OCI-LY1 (cell line): ENCODE measurements around the gene CTNNA2.

ENCODE experiments used
- H2AFZ ChIP-seq: fragments of 200-600 bp; sonication (generic), shearing (Covaris generic); 2 replicates; pipeline ENCODE4 v1.6.0; 2014; ENCODE audit warnings: antibody characterized with exemption, mild to moderate bottlenecking, low read length
- H3F3A ChIP-seq: fragments of 200-600 bp; sonication (generic), shearing (Covaris generic); 2 replicates; pipeline ENCODE4 v1.6.0; 2014; ENCODE audit warnings: mild to moderate bottlenecking, antibody characterized with exemption, low read length, moderate library complexity; ENCODE audit not compliant: insufficient read depth
- H3K27ac ChIP-seq: fragments of 200-600 bp; sonication (generic); 2 replicates; pipeline ENCODE4 v1.5.1; 2014; ENCODE audit warnings: low read length, mixed run types, mild to moderate bottlenecking, low read depth; ENCODE audit not compliant: poor library complexity, severe bottlenecking
- H3K27me3 ChIP-seq: fragments of 200-600 bp; sonication (generic); 2 replicates; pipeline ENCODE4 v1.6.0; 2014; ENCODE audit warnings: antibody characterized with exemption, mild to moderate bottlenecking, low read length, moderate library complexity; ENCODE audit not compliant: insufficient read depth
- H3K36me3 ChIP-seq: fragments of 200-600 bp; sonication (generic); 2 replicates; pipeline ENCODE4 v1.6.1; 2014; ENCODE audit warnings: mild to moderate bottlenecking, antibody characterized with exemption, low read length, moderate library complexity, mixed read lengths; ENCODE audit not compliant: insufficient read depth
- H3K4me1 ChIP-seq: fragments of 200-600 bp; sonication (generic); 2 replicates; pipeline ENCODE4 v1.5.1; 2014; ENCODE audit warnings: mild to moderate bottlenecking, low read length, moderate library complexity; ENCODE audit not compliant: insufficient read depth, severe bottlenecking
- H3K4me2 ChIP-seq: fragments of 200-600 bp; sonication (generic), shearing (Covaris generic); 2 replicates; pipeline ENCODE4 v1.6.1; 2014; ENCODE audit warnings: low read length
- H3K4me3 ChIP-seq: fragments of 200-600 bp; sonication (generic); 2 replicates; pipeline ENCODE4 v1.5.1; 2014; ENCODE audit warnings: low read length, low read depth, mild to moderate bottlenecking, mixed read lengths; ENCODE audit not compliant: poor library complexity, severe bottlenecking
- H3K79me2 ChIP-seq: fragments of 200-600 bp; shearing (Covaris generic); 2 replicates; pipeline ENCODE4 v1.6.1; 2016; ENCODE audit warnings: mixed run types, low read length, mixed read lengths; ENCODE audit not compliant: insufficient read depth
- H3K9ac ChIP-seq: fragments of 200-600 bp; sonication (generic), shearing (Covaris generic); 2 replicates; pipeline ENCODE4 v1.6.1; 2014; ENCODE audit warnings: mild to moderate bottlenecking, low read length, mixed read lengths
- H3K9me2 ChIP-seq: fragments of 200-600 bp; sonication (generic), shearing (Covaris generic); 2 replicates; pipeline ENCODE4 v1.6.1; 2014; ENCODE audit warnings: low read depth, mild to moderate bottlenecking, low read length, mixed read lengths
- H3K9me3 ChIP-seq: fragments of 200-600 bp; shearing (Covaris generic); 2 replicates; pipeline ENCODE4 v1.6.1; 2014; ENCODE audit warnings: low read length, mixed read lengths
- H4K20me1 ChIP-seq: fragments of 200-600 bp; sonication (generic), shearing (Covaris generic); 2 replicates; pipeline ENCODE4 v1.6.0; 2016; ENCODE audit warnings: mild to moderate bottlenecking, low read length; ENCODE audit not compliant: insufficient read depth
- CTCF ChIP-seq: fragments of 200-600 bp; sonication (generic), shearing (Covaris generic); IDR thresholded peaks from 2 replicates; pipeline ENCODE4 v1.5.1; 2017; ENCODE audit warnings: mild to moderate bottlenecking, antibody characterized with exemption, low read length, moderate library complexity, mixed read lengths
- EZH2 ChIP-seq: fragments of 200-600 bp; sonication (generic), shearing (Covaris generic); IDR thresholded peaks from 2 replicates; pipeline ENCODE4 v1.8.0; 2017; ENCODE audit warnings: borderline replicate concordance, mixed run types, mild to moderate bottlenecking, antibody characterized with exemption, low read length, moderate library complexity, mixed read lengths

The CTNNA2 gene

GRCh38 chr2:79945653-79946445 lies 433.0 kb downstream of the CTNNA2 start:
- no peak overlapping the region for H3K4me2 ChIP-seq
- no peak overlapping the region for H3K4me3 ChIP-seq
- no peak overlapping the region for H3K27ac ChIP-seq
- H3K79me2 ChIP-seq, result no peaks in the 10 kb centered on the region
- H3F3A ChIP-seq, result no peaks in the 10 kb centered on the region
- no peak for TF ChIP-seq CTCF
- no peak for TF ChIP-seq EZH2
- H3K9me3 ChIP-seq, result no peaks in the 10 kb centered on the region
- no peak overlapping the region for H3K9ac ChIP-seq
- no peaks in the 10 kb centered on the region for H3K9me2 ChIP-seq
- no peaks in the 10 kb centered on the region for H3K36me3 ChIP-seq
- H3K4me1 ChIP-seq, result no peaks in the 10 kb centered on the region
- no peak overlapping the region for H2AFZ ChIP-seq
- H4K20me1 ChIP-seq, result no peaks in the 10 kb centered on the region
- H3K27me3 ChIP-seq, result no peaks in the 10 kb centered on the region

GRCh38 chr2:79947751-79948150 lies 434.9 kb downstream of the CTNNA2 start:
- no peak for TF ChIP-seq EZH2
- TF ChIP-seq CTCF, result no peak
- Histone ChIP-seq H4K20me1 (no peaks in the 10 kb centered on the region), H3K9ac (no peak overlapping the region), H3F3A (no peaks in the 10 kb centered on the region), H3K27me3 (no peaks in the 10 kb centered on the region), H3K4me1 (no peaks in the 10 kb centered on the region), H3K4me3 (no peak overlapping the region), H3K79me2 (no peaks in the 10 kb centered on the region), H3K36me3 (no peaks in the 10 kb centered on the region), H3K27ac (no peak overlapping the region), H3K4me2 (no peak overlapping the region), H3K9me2 (no peaks in the 10 kb centered on the region), H2AFZ (no peak overlapping the region), H3K9me3 (no peaks in the 10 kb centered on the region)

- Histone ChIP-seq H3K79me2 (no peaks in the 10 kb centered on the region), H3K27me3 (no peaks in the 10 kb centered on the region), H3K9ac (no peak overlapping the region), H2AFZ (no peak overlapping the region), H3K4me1 (no peaks in the 10 kb centered on the region), H3K36me3 (no peaks in the 10 kb centered on the region), H3F3A (no peaks in the 10 kb centered on the region), H4K20me1 (no peaks in the 10 kb centered on the region), H3K27ac (no peak overlapping the region), H3K4me3 (no peak overlapping the region), H3K9me3 (no peaks in the 10 kb centered on the region), H3K9me2 (no peaks in the 10 kb centered on the region), H3K4me2 (no peak overlapping the region)
- no peak for TF ChIP-seq EZH2
- no peak for TF ChIP-seq CTCF
Observed at GRCh38 chr2:79950526-79950925, 437.7 kb downstream of the CTNNA2 start.
